ENCODE data around the gene RASA2.
"Not testable (repeated sequence)": the region's sequence is repeated elsewhere in the genome, so short reads cannot be mapped to it uniquely, and the experiment has no call there.

DNA sequence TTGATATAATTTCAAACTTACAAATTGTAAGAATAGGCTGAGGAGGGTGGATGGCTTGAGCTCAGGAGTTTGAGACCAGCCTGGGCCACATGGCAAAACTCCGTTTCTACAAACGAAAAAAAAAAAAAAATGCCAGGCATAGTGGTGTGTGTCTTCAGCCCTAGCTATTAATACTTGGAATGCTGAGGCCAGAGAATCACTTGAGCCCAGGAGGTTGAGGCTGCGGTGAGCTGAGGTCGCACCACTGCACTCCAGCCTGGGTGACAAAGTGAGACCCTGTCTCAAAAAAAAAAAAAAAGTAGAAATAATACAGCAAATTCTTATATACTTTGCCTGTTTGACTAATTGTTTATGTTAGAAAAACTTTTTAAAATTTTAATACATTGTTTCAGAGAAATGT is 10.8 kb downstream of the RASA2 start:
- not testable (repeated sequence) for TF ChIP-seq EZH2phosphoT487 (IDR thresholded peaks at IDR 0.05; ENCODE audit: low read depth, severe bottlenecking, unreplicated experiment); EZH2 (IDR thresholded peaks at IDR 0.05; ENCODE audit: borderline replicate concordance)
- TF ChIP-seq, protein P1, sequence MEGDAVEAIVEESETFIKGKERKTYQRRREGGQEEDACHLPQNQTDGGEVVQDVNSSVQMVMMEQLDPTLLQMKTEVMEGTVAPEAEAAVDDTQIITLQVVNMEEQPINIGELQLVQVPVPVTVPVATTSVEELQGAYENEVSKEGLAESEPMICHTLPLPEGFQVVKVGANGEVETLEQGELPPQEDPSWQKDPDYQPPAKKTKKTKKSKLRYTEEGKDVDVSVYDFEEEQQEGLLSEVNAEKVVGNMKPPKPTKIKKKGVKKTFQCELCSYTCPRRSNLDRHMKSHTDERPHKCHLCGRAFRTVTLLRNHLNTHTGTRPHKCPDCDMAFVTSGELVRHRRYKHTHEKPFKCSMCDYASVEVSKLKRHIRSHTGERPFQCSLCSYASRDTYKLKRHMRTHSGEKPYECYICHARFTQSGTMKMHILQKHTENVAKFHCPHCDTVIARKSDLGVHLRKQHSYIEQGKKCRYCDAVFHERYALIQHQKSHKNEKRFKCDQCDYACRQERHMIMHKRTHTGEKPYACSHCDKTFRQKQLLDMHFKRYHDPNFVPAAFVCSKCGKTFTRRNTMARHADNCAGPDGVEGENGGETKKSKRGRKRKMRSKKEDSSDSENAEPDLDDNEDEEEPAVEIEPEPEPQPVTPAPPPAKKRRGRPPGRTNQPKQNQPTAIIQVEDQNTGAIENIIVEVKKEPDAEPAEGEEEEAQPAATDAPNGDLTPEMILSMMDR (IDR thresholded peaks at IDR 0.05; ENCODE audit: poor library complexity): not testable (repeated sequence)

All from hepatocyte (in vitro differentiated cells).